C4-2B (cell line): ENCODE measurements around the gene CCDC13.

Experiments used
- H3K27ac ChIP-seq: fragments of 450-650 bp; 2 replicates; pipeline ENCODE4 v1.5.1; 2017
- ZFX ChIP-seq: fragments of 450-650 bp; IDR thresholded peaks from 2 replicates; pipeline ENCODE4 v1.6.1; 2017
- TF ChIP-seq, protein P1 (sequence below): fragments of 450-650 bp; conservative IDR thresholded peaks from 2 replicates; pipeline ENCODE4 v1.5.1; 2017; ENCODE audit warnings: mild to moderate bottlenecking

CCDC13 gene

DNA sequence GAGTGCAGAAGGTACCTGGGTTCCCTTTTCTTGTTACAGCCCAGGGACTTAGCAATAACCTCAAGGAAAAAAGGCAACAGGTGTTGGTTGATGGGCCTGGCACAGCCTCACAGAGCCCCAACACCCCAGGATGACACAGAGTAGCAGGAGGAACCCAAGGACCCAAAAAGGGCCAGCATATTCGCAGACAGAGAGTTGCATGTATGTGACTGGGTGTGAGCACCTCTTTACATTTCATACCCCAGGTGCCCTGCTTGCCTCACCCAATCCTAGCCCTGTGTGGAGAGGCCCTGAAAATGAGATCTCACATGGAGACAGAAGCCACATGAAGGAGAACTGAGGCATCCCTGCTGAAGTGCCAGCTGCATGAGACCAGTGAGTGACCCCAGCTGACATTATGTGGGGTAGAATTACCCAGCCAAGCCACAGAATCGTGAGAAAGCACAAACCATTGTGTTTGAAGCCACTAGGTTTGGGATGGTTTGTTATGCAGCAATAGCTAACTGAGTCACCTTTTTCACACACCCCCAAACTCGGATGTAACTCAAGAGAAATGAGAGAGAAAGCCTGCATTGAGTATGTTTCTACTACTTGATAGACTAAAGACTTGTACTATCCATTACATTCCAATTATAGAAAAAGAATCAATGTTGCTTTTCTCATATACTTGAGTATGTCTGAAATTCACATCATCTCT lies 44.2 kb downstream of the CCDC13 start:
- TF ChIP-seq ZFX: no peak
- TF ChIP-seq, protein P1, sequence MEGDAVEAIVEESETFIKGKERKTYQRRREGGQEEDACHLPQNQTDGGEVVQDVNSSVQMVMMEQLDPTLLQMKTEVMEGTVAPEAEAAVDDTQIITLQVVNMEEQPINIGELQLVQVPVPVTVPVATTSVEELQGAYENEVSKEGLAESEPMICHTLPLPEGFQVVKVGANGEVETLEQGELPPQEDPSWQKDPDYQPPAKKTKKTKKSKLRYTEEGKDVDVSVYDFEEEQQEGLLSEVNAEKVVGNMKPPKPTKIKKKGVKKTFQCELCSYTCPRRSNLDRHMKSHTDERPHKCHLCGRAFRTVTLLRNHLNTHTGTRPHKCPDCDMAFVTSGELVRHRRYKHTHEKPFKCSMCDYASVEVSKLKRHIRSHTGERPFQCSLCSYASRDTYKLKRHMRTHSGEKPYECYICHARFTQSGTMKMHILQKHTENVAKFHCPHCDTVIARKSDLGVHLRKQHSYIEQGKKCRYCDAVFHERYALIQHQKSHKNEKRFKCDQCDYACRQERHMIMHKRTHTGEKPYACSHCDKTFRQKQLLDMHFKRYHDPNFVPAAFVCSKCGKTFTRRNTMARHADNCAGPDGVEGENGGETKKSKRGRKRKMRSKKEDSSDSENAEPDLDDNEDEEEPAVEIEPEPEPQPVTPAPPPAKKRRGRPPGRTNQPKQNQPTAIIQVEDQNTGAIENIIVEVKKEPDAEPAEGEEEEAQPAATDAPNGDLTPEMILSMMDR: no peak
- no peak overlapping the region for H3K27ac ChIP-seq

DNA sequence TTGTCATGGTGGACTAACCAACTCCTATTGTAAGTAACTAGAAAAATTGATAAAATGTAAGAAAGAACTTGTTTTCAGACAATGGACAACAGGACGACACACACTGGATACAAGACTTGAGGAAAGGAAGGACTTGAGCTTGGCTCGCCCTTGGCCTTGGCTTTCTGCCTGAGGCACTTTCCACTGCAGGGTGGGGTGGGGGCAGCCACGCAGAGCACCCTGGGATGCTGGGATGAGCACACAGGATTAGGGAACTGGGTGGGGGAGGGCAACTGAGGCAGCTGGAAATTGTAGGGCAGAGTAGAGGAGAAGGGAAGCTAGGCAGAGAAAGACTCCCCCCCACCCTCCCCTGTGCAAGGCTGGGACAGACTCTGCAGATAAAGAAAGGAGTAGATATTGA lies 45.0 kb downstream of the CCDC13 start:
- no peak overlapping the region for H3K27ac ChIP-seq

DNA sequence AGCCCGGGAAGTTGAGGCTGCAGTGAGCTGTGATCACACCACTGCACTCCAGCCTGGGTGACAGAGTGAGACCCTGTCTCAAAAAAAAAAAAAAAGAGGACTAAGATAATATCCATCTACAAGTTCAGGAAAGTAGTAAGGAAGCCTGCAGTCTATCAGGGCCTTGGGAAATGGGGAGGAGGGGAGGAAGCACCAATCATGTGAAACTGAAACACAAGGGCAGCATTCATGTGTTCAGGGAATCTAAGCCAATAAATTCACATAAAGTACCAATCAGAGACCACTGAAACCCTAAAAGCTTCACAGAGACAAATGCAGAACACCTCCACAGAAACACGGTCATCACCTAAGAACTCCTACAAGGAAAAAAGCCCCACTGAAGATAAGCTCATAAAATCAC lies 47.6 kb downstream of the CCDC13 start:
- no peak for TF ChIP-seq ZFX
- TF ChIP-seq, protein P1: no peak
- no peak overlapping the region for H3K27ac ChIP-seq

More for the DNA sequence above, 45.0 kb downstream of the CCDC13 start:
- no peak for TF ChIP-seq ZFX
- TF ChIP-seq, protein P1: no peak

DNA sequence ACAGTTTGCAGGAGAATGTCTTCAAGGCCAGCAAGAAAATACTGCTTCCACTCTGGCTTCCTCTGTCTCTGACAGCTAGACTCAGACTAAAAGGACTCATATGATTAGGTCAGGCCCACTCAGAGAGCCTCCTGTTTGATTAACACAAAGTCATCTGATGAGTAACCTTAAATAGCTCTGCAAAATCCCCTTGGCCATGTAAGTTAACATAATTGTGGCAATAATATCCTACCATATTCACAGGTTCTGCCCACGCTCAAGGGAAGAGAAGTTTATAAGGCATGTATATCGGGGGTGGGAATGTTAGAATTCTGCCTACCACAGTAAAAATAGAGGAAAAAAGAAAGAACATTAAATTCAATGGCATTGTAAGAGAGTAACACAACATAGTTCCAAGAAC lies 49.8 kb downstream of the CCDC13 start:
- no peak for TF ChIP-seq ZFX
- TF ChIP-seq, protein P1: no peak
- H3K27ac ChIP-seq: no peak overlapping the region
